ENCODE data around the gene HIGD1A.

The HIGD1A gene

DNA sequence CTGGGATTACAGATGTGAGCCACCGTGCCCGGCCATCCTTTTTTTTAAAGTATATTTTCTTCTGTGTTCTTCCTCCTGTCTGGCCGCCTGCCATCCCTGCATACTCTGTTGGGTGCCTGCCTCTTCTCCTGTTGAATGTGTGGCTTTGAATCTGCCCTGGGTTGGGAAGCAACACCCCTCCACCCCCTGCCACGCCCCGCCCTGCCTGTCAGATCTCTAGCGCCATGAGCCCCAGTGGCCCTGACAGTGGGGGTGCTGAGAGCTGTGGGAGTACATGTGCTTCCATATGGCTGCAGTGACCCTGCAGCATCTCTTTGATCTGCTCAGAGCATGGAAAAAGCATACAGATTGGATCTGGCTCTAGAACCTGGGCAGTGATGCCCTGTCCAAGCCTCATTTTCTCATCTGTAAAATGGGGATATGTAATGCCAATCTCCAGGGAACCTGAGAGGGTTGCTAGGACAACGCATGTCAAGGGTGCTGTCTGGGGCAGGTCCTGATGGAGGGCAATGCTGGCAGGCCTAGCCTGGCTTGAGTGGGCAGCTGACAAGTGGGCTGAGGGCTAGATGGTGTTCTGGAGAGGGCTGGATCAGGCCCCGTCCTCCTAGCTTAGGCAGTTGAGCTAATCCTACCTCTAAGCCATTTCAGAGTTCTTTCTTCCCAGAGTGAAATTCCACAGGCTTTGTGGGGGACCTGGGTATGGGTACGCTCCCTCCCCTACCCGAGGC is 55.1 kb downstream of the HIGD1A start:
- TF ChIP-seq, protein P1, sequence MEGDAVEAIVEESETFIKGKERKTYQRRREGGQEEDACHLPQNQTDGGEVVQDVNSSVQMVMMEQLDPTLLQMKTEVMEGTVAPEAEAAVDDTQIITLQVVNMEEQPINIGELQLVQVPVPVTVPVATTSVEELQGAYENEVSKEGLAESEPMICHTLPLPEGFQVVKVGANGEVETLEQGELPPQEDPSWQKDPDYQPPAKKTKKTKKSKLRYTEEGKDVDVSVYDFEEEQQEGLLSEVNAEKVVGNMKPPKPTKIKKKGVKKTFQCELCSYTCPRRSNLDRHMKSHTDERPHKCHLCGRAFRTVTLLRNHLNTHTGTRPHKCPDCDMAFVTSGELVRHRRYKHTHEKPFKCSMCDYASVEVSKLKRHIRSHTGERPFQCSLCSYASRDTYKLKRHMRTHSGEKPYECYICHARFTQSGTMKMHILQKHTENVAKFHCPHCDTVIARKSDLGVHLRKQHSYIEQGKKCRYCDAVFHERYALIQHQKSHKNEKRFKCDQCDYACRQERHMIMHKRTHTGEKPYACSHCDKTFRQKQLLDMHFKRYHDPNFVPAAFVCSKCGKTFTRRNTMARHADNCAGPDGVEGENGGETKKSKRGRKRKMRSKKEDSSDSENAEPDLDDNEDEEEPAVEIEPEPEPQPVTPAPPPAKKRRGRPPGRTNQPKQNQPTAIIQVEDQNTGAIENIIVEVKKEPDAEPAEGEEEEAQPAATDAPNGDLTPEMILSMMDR (IDR thresholded peaks at IDR 0.05; ENCODE audit: borderline replicate concordance, insufficient read depth, low read depth, low read length): no peak

DNA sequence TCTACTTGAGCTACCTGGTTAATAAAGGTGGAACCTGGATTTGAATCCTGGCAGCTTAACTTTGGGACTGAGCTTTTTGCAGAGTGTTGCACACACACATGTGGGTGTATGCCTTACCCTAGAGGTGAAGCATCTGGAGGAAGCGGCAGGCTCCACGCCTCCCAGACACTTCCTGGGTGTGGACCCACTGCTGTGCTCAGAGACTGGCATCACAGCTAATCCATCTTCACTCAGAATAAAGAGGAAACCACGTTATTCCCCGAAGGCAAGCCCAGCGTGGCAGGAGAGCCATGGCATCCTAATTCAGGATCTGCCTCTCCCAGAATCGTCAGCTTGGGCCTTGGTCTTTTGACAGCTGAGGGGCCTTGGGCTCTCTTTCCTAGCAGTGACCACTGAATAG is 56.7 kb downstream of the HIGD1A start:
- TF ChIP-seq, protein P1 (IDR thresholded peaks at IDR 0.05; ENCODE audit: borderline replicate concordance, insufficient read depth, low read depth, low read length): no peak
- no peak overlapping the region for H3K4me3 ChIP-seq (ENCODE audit: low read depth, low read length)

More for the DNA sequence above, 55.1 kb downstream of the HIGD1A start:
- no peak overlapping the region for H3K4me3 ChIP-seq (ENCODE audit: low read depth, low read length)

DNA sequence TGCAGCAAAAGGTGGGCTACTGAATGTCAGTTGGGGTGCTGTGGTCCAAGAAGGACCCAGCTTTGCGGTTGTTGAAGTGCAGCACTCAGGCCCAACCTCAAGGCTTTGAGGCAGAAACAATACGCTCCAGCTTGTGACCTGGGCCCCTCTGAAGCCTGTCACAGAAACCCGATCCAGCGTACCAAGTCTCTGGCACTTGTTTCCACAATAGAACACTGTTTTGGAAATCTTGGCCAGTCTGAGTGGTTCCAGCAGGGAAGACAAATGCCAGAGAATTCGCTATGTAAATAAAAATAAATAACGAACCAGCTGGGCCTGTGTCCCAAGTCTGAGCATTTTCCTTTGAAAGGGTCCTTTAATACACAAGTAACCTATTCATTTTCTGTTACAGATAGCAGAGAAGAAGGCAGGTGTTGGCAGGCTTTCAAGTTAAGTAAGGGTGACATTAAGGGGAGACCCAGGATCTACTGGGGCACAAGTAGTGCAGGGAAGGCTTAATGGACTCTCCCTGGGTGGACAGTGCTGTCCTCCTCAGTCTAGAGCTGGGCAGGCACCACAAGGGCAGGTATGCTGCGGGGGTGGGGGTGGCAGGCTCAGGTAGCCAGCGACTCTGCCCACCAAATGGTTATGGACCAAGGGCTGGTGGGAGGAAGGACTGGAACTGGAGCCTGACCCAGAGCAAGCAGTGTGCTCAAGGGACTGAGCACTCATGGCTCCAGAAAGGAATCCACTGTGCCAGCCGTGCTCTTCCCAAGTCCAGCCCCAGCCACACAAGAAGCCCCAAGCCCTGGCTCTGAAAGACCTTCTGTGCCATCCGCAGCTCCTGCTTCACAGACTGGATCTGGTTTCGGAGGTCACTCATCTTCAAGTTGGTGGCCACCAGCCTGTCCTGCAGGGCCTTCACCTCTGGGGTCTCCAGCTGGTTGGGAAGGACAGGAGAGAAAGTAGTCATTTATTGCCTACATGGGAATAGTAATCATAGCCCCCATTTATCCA is 57.5 kb downstream of the HIGD1A start:
- TF ChIP-seq, protein P1 (IDR thresholded peaks at IDR 0.05; ENCODE audit: borderline replicate concordance, insufficient read depth, low read depth, low read length): no peak
- H3K4me3 ChIP-seq (ENCODE audit: low read depth, low read length): no peak overlapping the region

DNA sequence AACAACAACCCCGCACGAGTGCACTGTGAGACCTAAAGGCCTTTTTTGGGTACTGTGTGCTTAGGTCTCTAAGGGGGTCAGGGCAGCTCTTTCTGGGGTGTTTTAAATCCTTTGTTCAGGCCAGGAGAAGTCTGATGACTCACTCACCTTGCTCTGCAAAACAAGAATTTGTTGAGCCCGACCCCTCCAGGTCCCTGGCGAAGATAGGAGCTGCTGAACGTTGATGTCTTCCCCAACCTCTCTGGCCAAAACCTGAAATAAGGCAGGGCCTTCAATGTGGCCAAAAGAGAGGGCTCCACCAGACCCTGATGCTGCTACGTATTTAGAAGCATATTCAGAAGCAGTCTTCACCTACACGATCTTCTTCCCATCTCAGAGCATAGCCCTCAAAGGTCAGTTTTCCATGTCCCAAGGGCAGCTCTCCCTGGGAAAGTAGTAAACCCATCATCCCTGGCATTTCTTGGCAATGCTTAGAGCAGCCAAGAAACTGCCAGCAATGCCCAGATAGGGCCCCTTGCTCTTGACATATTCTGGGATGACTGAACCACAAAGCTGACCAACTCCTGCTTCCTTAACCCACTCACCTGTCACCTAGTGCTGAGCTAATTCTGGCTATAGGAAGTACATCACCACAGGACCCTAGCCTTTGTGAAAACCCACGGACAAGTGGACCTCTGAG is 58.4 kb downstream of the HIGD1A start:
- no peak overlapping the region for H3K4me3 ChIP-seq (ENCODE audit: low read depth, low read length)
- TF ChIP-seq, protein P1 (IDR thresholded peaks at IDR 0.05; ENCODE audit: borderline replicate concordance, insufficient read depth, low read depth, low read length): no peak

DNA sequence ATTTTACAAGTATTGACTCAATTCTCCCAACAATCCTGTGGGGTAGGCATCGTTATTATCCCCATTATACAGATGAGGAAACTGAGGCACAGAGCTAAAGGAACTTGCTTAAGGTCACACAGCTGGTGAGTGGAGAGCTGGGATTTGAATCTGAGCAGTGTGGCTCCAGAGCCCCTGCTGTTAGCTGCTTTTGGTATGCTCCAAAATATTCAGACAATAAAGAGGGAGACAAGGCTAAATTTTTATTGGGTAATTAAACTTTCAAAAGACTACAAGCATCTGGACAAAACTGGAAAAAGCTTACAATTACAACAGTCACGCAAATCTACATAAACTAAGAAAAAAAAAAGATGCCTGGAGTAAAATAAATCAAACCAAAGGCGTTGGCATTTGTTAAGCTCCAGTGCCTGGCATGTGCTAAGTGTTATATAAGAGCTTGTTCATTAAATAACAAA is 59.0 kb downstream of the HIGD1A start:
- TF ChIP-seq, protein P1 (IDR thresholded peaks at IDR 0.05; ENCODE audit: borderline replicate concordance, insufficient read depth, low read depth, low read length): no peak
- H3K4me3 ChIP-seq (ENCODE audit: low read depth, low read length): no peak overlapping the region

DNA sequence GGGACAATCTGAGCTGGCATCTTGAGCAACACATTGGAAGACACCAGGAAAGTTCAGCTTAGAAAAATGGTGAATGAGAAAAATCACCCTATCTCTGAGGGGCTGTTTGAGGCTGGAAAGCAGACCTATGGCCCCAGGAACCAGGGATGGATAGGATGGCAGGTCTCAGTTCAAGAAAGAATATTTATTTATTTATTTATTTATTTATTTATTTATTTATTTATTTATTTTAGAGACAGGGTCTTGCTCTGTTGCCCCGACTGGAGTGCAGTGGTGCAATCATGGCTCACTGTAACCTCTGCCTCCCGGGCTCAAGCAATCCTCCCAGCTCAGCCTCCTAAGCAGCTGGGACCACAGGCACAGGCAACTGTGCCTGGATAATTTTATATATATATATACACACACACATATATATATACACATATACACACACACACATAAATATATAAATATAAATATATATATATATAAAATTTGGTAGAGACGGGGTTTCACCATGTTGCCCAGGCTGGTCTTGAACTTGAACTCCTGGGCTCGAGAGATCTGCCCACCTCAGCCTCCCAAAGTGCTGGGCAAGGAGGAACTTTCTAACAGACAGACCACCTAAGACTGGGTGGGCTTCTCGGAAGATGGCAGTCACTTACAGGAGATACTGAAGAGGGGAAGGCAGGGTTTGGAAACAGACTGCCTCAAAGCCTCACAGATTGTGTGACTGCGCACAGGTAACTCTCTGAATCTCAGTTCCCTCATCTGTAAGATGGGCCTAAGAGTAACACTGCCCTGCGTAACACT is 60.9 kb downstream of the HIGD1A start:
- H3K4me3 ChIP-seq (ENCODE audit: low read depth, low read length): no peak overlapping the region
- TF ChIP-seq, protein P1 (IDR thresholded peaks at IDR 0.05; ENCODE audit: borderline replicate concordance, insufficient read depth, low read depth, low read length): no peak
